Subcutaneous adipose tissue (tissue), 4 donors: ENCODE measurements around the gene GPR141. TPM values are rescaled to one million over a fixed set of nuclear protein-coding genes. Genes with fewer than 3 reads are reported as not detected.

ENCODE experiments used
- CTCF ChIP-seq: fragments of 450-650 bp; IDR thresholded peaks from one replicate; pipeline ENCODE4 v1.5.1; 2016; ENCODE audit warnings: low read depth, mild to moderate bottlenecking, control low read depth, antibody characterized with exemption, moderate library complexity
- total RNA-seq, 4 donors: library from RNA; depleted of rRNA; stranded (reverse); fragments of >200 nt; gene quantifications; one replicate each; pipeline ENCODE4 v1.1.0, GENCODE V29; 2016

GPR141 gene
- total RNA-seq, 4 donors from 2014 or later: 0.57 to 1.2 (median 1.1) TPM; not detected in 1

GRCh38 chr7:37657816-37658215, 25.8 kb upstream of the GPR141 start:
- no peak for TF ChIP-seq CTCF

DNA sequence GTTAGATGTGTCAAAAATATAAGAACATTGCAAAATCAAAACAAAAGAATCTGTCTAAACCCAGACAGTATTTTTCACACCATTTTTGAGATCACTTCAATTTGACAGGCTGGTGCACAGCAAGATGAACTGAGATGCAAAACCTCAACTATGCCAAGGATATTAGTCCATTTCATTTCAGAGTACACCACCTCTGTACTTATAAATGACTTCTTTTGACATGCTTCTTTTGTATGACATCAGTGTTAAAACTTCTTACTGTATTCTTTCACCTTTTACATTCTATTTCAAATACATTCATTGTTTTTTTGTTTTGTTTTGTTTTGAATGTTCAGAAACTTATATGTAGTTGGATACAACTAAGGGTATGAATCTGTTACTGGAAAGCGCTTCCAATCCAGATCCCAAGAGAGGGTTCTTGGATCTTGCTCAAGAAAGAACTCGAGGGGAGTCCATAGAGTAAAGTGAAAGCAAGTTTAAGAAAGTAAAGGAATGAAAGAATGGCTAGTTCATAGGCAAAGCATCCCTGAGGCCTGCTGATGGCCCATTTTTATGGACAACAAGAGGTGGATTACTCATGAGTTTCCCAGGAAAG, 23.5 kb upstream of the GPR141 start:
- no peak for TF ChIP-seq CTCF

GRCh38 chr7:37660614-37661013, 23.0 kb upstream of the GPR141 start:
- TF ChIP-seq CTCF: no peak

GRCh38 chr7:37663693-37664092, 19.9 kb upstream of the GPR141 start:
- TF ChIP-seq CTCF: no peak

DNA sequence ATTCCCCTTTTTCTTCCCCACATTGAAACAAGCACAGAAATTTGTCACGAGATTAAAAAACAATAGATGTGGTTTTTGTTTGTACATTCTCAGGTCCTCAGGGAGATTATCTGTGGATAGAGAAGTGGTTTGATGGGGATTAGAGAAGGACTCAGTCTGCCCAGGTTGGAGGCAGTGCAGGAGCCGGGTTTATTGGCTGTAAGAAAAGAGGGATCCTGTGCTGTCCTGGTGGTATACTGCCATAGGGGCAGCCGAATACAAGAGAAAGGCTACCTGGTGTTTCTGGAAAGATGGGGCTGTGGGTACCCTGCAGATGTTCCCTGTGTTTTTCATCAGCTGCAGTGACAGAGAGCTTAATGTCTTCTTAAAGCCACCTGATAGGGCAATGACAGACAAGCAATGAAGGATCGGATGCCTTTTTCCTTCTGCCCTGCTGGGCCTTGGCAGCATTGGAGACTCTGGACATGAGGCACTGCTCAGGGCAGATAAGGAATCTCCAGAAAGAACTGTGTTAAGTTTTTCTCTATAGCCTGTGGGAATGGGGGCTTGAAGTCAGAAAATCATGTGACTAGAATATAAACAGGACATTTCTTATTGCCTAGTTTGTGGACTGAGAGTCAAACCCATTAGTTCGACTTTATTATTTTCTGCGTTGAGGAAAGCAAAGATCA, 18.1 kb upstream of the GPR141 start:
- TF ChIP-seq CTCF: no peak

- TF ChIP-seq CTCF: no peak
These were observed 17.4 kb upstream of the GPR141 start for GRCh38 chr7:37666026-37666799.

- TF ChIP-seq CTCF: no peak
These were observed 13.7 kb upstream of the GPR141 start for GRCh38 chr7:37669818-37670217.
